PFSK-1 (cell line): ENCODE results near the gene B4GALT6.

ENCODE experiments used
- FOXP2 ChIP-seq: optimal IDR thresholded peaks from 2 replicates; pipeline ENCODE3; 2011; ENCODE audit warnings: borderline replicate concordance, control low read depth, inconsistent platforms; ENCODE audit not compliant: insufficient read depth; ENCODE audit errors: extremely low read length, extremely low read depth
- POLR2AphosphoS5 ChIP-seq: IDR thresholded peaks from 2 replicates; pipeline ENCODE4 v1.6.1; 2012; ENCODE audit warnings: low read depth, mild to moderate bottlenecking, control low read depth, low read length, moderate library complexity
- REST ChIP-seq, 2 experiments: IDR thresholded peaks; 2 replicates each; pipeline versions ENCODE4 v1.6.1 to v1.8.0; 2011 to 2012; ENCODE audit warnings: low read depth in 2 of 2, low read length in 2 of 2, control low read depth in 1 of 2, inconsistent platforms in 1 of 2, mild to moderate bottlenecking in 1 of 2, moderate library complexity in 1 of 2; ENCODE audit not compliant: insufficient read depth in 1 of 2
- SIN3A ChIP-seq: IDR thresholded peaks from 2 replicates; pipeline ENCODE4 v1.6.1; 2012; ENCODE audit warnings: mild to moderate bottlenecking, low read length, moderate library complexity, borderline replicate concordance; ENCODE audit not compliant: insufficient read depth
- TAF1 ChIP-seq: IDR thresholded peaks from 2 replicates; pipeline ENCODE4 v1.6.1; 2012; ENCODE audit warnings: low read length, control low read depth, borderline replicate concordance; ENCODE audit not compliant: insufficient read depth

B4GALT6 gene

DNA sequence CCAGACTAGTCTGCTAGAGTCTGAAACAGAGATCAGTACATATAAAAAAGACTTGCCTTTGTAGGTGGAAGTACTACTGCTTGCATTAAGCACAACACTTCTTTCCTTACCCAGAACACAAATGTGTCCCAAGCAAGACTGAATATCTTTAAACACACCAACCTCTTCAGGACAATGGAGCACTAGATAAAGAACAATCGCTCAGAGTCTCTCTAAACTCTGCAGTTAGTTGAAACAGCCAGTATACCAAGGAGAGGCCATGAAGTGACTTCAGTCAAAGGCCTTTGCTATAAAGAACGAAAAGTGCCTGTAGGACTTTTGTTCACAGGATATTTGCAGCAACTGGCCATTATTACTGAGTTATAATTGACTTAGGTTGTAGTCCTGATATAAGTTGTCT, 9.9 kb upstream of the B4GALT6 start:
- TF ChIP-seq TAF1 (no peak), POLR2AphosphoS5 (no peak), SIN3A (no peak), FOXP2 (no peak), REST (IDR thresholded peaks at IDR 0.05; ENCODE audit: insufficient read depth in 1 of 2, low read depth in 2 of 2, low read length in 2 of 2) (no peak)

DNA sequence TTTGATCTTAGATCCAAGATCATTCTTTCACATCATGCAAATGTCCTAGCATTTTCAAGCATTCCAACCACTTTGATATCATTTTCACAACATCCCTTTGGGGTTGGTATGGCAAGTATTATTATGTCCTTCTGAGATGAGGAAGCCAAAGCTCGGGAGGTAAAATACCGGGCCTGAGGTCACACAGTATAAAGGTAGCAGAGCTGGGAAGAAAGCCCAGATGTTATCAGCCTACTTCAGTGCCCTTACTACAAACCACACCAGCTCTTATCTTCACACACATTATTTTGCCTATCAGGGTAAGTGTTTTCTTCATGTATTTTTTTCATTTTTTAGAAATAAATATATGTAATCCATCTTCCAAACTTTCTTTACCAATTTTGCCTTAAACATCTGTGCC, 4.2 kb upstream of the B4GALT6 start:
- TF ChIP-seq SIN3A, result no peak
- no peak for TF ChIP-seq TAF1
- TF ChIP-seq REST (IDR thresholded peaks at IDR 0.05; ENCODE audit: insufficient read depth in 1 of 2, low read depth in 2 of 2, low read length in 2 of 2), result no peak
- TF ChIP-seq FOXP2, result no peak
- TF ChIP-seq POLR2AphosphoS5, result no peak

DNA sequence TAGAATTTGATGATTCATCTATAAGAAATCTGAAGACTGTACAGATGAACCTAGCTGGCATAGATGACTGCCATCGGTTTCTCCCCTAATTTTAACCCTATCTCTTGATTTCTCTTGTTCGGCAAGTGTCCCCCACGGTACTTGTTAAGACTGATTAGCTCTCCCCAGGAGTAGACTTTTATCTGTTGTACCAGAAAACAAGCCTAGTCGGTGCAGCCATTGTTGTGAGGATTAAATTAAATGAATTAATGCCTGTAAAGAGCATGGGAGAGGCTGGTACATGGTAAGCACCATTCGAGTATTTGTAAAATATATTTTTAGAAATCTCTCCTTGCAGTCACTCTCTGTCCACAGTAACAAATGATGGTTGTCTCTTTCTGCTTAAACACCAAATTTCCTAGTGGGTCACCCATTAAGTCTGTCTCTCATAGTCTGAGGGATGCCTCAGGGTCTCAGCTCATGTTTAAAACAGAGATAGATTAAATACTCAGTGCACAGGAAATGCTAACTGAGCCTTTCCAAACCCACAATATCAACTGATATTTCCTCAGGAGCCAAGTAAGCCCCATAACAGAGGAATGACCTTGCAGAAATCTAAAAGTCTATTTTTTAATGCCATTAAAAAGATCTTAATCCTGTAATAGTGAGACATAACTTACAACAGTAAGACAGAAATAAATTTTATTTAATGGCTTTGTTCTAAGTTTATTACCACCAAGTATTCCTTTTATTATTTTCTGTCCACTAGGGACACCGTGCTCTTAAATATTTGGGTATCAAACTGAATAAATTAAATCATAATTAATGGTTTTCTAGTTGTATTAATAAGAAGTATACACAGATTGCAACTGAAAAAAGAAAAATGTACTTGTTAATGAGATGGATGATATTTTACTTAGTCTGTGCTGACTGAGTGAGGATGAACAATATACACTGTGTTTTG, 2.9 kb upstream of the B4GALT6 start:
- TF ChIP-seq FOXP2 (no peak), TAF1 (no peak), SIN3A (no peak), POLR2AphosphoS5 (no peak), REST (IDR thresholded peaks at IDR 0.05; ENCODE audit: insufficient read depth in 1 of 2, low read depth in 2 of 2, low read length in 2 of 2) (no peak)

GRCh38 chr18:31686572-31686971, 2.2 kb upstream of the B4GALT6 start:
- TF ChIP-seq REST (IDR thresholded peaks at IDR 0.05; ENCODE audit: insufficient read depth in 1 of 2, low read depth in 2 of 2, low read length in 2 of 2), result no peak
- no peak for TF ChIP-seq TAF1
- no peak for TF ChIP-seq SIN3A
- no peak for TF ChIP-seq POLR2AphosphoS5
- TF ChIP-seq FOXP2, result no peak
